Stomach (tissue), 9 donors: ENCODE measurements around the gene FHOD3. TPM values are rescaled to one million over a fixed set of nuclear protein-coding genes. Genes with fewer than 3 reads are reported as not detected.

ENCODE experiments used
- DNase-seq, 2 donors: peaks; one replicate each; pipeline versions ENCODE4 v3.0.0 to v3.0.0-alpha.2; 2013 to 2019
- H3K27ac ChIP-seq, 5 donors: fragments of 200-600 bp in 4 of 5; sonication (generic) in 4 of 5; one replicate each; pipeline ENCODE4 v1.5.1; 2013 to 2019; ENCODE audit warnings: mild to moderate bottlenecking in 1 of 5, moderate library complexity in 1 of 5
- H3K27me3 ChIP-seq, 3 donors: fragments of 200-600 bp; sonication (generic); one replicate each; pipeline ENCODE4 v1.5.1; 2017 to 2019; ENCODE audit warnings: mixed run types in 1 of 3
- H3K36me3 ChIP-seq, 4 donors: fragments of 200-600 bp; sonication (generic); 1 replicate in 3 of 4; 2 replicates in 1 of 4; pipeline ENCODE4 v1.5.1; 2016 to 2019
- H3K4me1 ChIP-seq, 4 donors: fragments of 200-600 bp; sonication (generic); one replicate each; pipeline ENCODE4 v1.5.1; 2016 to 2019
- H3K4me3 ChIP-seq, 4 donors: fragments of 200-600 bp; sonication (generic) in 3 of 4; one replicate each; pipeline ENCODE4 v1.5.1; 2016 to 2019; ENCODE audit warnings: mild to moderate bottlenecking in 1 of 4
- H3K9me3 ChIP-seq, 4 donors: fragments of 200-600 bp; sonication (generic); one replicate each; pipeline ENCODE4 v1.5.1; 2016 to 2019
- EP300 ChIP-seq: sonication (generic); formaldehyde crosslinking; IDR thresholded peaks from one replicate; pipeline ENCODE4 v1.6.1; 2017; ENCODE audit warnings: antibody characterized with exemption
- POLR2A ChIP-seq, 4 donors: fragments of 450-650 bp; IDR thresholded peaks; one replicate each; pipeline ENCODE4 v1.6.1; 2016; ENCODE audit warnings: antibody characterized with exemption in 4 of 4, control low read depth in 2 of 4, mild to moderate bottlenecking in 1 of 4, moderate library complexity in 1 of 4
- POLR2AphosphoS5 ChIP-seq, 3 donors: sonication (generic); formaldehyde crosslinking; IDR thresholded peaks; one replicate each; pipeline ENCODE4 v1.6.1; 2016; ENCODE audit warnings: antibody characterized with exemption in 3 of 3
- WGBS, 5 donors: extraction: QIAGEN DNeasy Blood & Tissue Kit in 3 of 5; methylation state at CpG; one replicate each; pipeline versions ENCODE4 v1.1.5 to v1.1.7; 2013 to 2018; 5-methylcytosine and 5-hydroxymethylcytosine counted together
- intact Hi-C: fragments of 100-400 bp; cut with DNase I; formaldehyde crosslinking; loops from one replicate; pipeline ENCODE4 v1.15.1; 2023; ENCODE audit warnings: low total_unique reads
- polyA plus RNA-seq, 3 donors: library from polyadenylated mRNA; stranded (reverse); fragments of 200-250 nt; gene quantifications; one replicate each; pipeline ENCODE4 v1.2.3, GENCODE V29; 2013
- total RNA-seq, 5 donors: library from RNA; depleted of rRNA; stranded (reverse); fragments of >200 nt; gene quantifications; one replicate each; pipeline versions ENCODE4 v1.1.0 to v1.2.3, GENCODE V29; 2014 to 2016
- TF ChIP-seq, protein P1 (sequence below), 7 experiments: fragments of 450-650 bp in 4 of 7; fragments of 200-600 bp in 3 of 7; sonication (generic) in 3 of 7; IDR thresholded peaks; one replicate each; pipeline ENCODE4 v1.5.1; 2016 to 2019; ENCODE audit warnings: antibody characterized with exemption in 7 of 7, control low read depth in 2 of 7, mild to moderate bottlenecking in 1 of 7
- donor health status: healthy with polysubstance abuse.
- donor health status: Bipolar disorder and iron deficiency.
- donor health status: healthy.

FHOD3 gene
- total and polyA plus RNA-seq, 8 donors, result under 0.01 to 9.1 (median 4.6) TPM

DNA sequence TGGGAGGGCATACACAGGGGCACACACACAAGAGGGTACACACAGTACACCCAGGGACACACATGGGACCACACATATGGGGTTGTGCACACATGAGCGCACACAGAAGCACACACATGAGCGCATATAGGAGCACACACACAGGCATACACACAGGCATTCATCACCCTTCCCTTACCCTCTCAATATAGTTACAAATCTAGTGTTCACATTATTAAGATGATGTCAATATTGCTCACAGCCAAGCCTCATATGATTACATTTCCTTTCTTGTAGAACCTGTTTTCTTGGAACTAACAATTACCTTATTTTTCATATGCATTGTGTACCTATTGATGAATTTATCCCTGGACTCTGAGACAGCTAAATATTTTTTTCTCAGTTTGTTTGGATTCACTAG lies 156.7 kb downstream of the FHOD3 start:
- no peak overlapping the region for H3K27ac ChIP-seq
- H3K27me3 ChIP-seq, result no peaks in the 10 kb centered on the region
- 86 to 92% (median 88%) methylated on average over 2 of the region's 2 CpGs for WGBS, 5 donors
- H3K4me1 ChIP-seq, result no peaks in the 10 kb centered on the region
- TF ChIP-seq EP300, result no peak
- no peak for TF ChIP-seq POLR2A (IDR thresholded peaks at IDR 0.05)
- TF ChIP-seq, protein P1, sequence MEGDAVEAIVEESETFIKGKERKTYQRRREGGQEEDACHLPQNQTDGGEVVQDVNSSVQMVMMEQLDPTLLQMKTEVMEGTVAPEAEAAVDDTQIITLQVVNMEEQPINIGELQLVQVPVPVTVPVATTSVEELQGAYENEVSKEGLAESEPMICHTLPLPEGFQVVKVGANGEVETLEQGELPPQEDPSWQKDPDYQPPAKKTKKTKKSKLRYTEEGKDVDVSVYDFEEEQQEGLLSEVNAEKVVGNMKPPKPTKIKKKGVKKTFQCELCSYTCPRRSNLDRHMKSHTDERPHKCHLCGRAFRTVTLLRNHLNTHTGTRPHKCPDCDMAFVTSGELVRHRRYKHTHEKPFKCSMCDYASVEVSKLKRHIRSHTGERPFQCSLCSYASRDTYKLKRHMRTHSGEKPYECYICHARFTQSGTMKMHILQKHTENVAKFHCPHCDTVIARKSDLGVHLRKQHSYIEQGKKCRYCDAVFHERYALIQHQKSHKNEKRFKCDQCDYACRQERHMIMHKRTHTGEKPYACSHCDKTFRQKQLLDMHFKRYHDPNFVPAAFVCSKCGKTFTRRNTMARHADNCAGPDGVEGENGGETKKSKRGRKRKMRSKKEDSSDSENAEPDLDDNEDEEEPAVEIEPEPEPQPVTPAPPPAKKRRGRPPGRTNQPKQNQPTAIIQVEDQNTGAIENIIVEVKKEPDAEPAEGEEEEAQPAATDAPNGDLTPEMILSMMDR (IDR thresholded peaks at IDR 0.05), result no peak
- no peak for TF ChIP-seq POLR2AphosphoS5 (IDR thresholded peaks at IDR 0.05)
- no peak for DNase-seq
- H3K36me3 ChIP-seq, result no peaks in the 10 kb centered on the region
- no peak overlapping the region for H3K4me3 ChIP-seq
- H3K9me3 ChIP-seq, result no peaks in the 10 kb centered on the region
- intact Hi-C loops, result no loop called here

DNA sequence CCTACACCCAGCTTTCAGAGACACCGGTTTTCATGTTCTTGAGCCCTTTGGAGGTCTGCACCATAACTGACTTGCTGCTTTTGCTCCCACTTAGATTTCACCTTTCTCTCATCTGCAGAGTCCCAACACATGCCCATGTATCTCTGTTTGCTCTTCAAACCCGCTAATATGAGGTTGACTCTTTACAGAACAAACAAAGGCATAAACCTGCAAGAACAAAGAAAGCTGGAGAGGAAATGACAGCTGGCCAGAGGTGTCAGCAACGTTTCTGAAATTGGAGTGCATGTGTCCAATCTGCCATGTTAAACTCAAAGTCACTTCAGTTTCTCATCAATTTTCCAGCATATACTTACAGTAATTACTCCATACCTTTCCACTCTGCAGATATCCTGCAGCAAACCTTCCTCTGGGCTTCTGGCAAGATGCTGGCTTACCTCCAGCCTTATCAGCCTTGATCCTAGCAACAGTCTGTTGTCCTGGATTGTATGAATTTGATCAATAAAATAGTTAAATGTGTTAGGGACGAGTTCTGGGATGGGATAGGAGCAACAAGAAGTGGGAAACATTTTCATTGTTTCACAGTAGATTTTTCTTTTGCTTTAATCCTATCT lies 157.4 kb downstream of the FHOD3 start:
- Histone ChIP-seq H3K27me3 (no peaks in the 10 kb centered on the region), H3K9me3 (no peaks in the 10 kb centered on the region), H3K4me3 (no peak overlapping the region), H3K4me1 (no peaks in the 10 kb centered on the region), H3K36me3 (no peaks in the 10 kb centered on the region), H3K27ac (no peak overlapping the region)
- TF ChIP-seq, protein P1 (IDR thresholded peaks at IDR 0.05), result no peak
- no peak for TF ChIP-seq EP300
- no peak for TF ChIP-seq POLR2AphosphoS5 (IDR thresholded peaks at IDR 0.05)
- TF ChIP-seq POLR2A (IDR thresholded peaks at IDR 0.05), result no peak
- intact Hi-C loops, result no loop called here
- DNase-seq, result no peak
- 36 to 51% (median 42%) methylated on average over 4 of the region's 4 CpGs for WGBS, 5 donors

GRCh38 chr18:36455931-36456330 lies 158.4 kb downstream of the FHOD3 start:
- WGBS, 5 donors, result 84 to 93% (median 87%) methylated on average over 4 of the region's 4 CpGs
- Histone ChIP-seq H3K27ac (no peak overlapping the region), H3K4me1 (no peaks in the 10 kb centered on the region), H3K9me3 (no peaks in the 10 kb centered on the region), H3K4me3 (no peak overlapping the region), H3K36me3 (no peaks in the 10 kb centered on the region), H3K27me3 (no peaks in the 10 kb centered on the region)
- no peak for TF ChIP-seq POLR2AphosphoS5 (IDR thresholded peaks at IDR 0.05)
- TF ChIP-seq, protein P1 (IDR thresholded peaks at IDR 0.05), result no peak
- TF ChIP-seq EP300, result no peak
- no peak for TF ChIP-seq POLR2A (IDR thresholded peaks at IDR 0.05)
- intact Hi-C loops, result no loop called here
- DNase-seq, result no peak

GRCh38 chr18:36456622-36457021 lies 159.1 kb downstream of the FHOD3 start:
- Histone ChIP-seq H3K36me3 (no peaks in the 10 kb centered on the region), H3K4me1 (no peaks in the 10 kb centered on the region), H3K27me3 (no peaks in the 10 kb centered on the region), H3K27ac (no peak overlapping the region), H3K9me3 (no peaks in the 10 kb centered on the region), H3K4me3 (no peak overlapping the region)
- 53 to 92% (median 64%) methylated on average over 1 of the region's 1 CpG for WGBS, 5 donors
- TF ChIP-seq, protein P1 (IDR thresholded peaks at IDR 0.05), result no peak
- no peak for TF ChIP-seq EP300
- TF ChIP-seq POLR2A (IDR thresholded peaks at IDR 0.05), result no peak
- no peak for TF ChIP-seq POLR2AphosphoS5 (IDR thresholded peaks at IDR 0.05)
- intact Hi-C loops, result no loop called here
- DNase-seq, result no peak
